ENCODE data around the gene RBM38. TPM values are rescaled to one million over a fixed set of nuclear protein-coding genes. Genes with fewer than 3 reads are reported as not detected.
A peak's percentile ranks its signal among the peaks of the same experiment; 100 is the strongest.

Gene RBM38
- total and polyA plus RNA-seq, 2 of the 13 experiments (the other 11 are each of a cell fraction or from before 2014, with no cell fraction given): 24.2 to 34.2 TPM

- TF ChIP-seq FOXP4 (CRISPR knock-in tag; IDR thresholded peaks at IDR 0.05) (no peak; the same call in 1 of the 2 replicates), SMAD3 (CRISPR knock-in tag; IDR thresholded peaks at IDR 0.05) (no peak; the same call in 1 of the 2 replicates), ZNF318 (CRISPR knock-in tag; IDR thresholded peaks at IDR 0.05) (peak; percentile 96), CREM (IDR thresholded peaks at IDR 0.05) (peak; percentile 90), CREM (CRISPR knock-in tag; IDR thresholded peaks at IDR 0.05) (0 out of 2 replicates have a peak, but pooled peaks have one; percentile 11)
- TF ChIP-seq, protein P1, sequence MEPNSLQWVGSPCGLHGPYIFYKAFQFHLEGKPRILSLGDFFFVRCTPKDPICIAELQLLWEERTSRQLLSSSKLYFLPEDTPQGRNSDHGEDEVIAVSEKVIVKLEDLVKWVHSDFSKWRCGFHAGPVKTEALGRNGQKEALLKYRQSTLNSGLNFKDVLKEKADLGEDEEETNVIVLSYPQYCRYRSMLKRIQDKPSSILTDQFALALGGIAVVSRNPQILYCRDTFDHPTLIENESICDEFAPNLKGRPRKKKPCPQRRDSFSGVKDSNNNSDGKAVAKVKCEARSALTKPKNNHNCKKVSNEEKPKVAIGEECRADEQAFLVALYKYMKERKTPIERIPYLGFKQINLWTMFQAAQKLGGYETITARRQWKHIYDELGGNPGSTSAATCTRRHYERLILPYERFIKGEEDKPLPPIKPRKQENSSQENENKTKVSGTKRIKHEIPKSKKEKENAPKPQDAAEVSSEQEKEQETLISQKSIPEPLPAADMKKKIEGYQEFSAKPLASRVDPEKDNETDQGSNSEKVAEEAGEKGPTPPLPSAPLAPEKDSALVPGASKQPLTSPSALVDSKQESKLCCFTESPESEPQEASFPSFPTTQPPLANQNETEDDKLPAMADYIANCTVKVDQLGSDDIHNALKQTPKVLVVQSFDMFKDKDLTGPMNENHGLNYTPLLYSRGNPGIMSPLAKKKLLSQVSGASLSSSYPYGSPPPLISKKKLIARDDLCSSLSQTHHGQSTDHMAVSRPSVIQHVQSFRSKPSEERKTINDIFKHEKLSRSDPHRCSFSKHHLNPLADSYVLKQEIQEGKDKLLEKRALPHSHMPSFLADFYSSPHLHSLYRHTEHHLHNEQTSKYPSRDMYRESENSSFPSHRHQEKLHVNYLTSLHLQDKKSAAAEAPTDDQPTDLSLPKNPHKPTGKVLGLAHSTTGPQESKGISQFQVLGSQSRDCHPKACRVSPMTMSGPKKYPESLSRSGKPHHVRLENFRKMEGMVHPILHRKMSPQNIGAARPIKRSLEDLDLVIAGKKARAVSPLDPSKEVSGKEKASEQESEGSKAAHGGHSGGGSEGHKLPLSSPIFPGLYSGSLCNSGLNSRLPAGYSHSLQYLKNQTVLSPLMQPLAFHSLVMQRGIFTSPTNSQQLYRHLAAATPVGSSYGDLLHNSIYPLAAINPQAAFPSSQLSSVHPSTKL (CRISPR knock-in tag; IDR thresholded peaks at IDR 0.05): no peak; the same call in none of the 2 replicates
- TF ChIP-seq, protein P2, sequence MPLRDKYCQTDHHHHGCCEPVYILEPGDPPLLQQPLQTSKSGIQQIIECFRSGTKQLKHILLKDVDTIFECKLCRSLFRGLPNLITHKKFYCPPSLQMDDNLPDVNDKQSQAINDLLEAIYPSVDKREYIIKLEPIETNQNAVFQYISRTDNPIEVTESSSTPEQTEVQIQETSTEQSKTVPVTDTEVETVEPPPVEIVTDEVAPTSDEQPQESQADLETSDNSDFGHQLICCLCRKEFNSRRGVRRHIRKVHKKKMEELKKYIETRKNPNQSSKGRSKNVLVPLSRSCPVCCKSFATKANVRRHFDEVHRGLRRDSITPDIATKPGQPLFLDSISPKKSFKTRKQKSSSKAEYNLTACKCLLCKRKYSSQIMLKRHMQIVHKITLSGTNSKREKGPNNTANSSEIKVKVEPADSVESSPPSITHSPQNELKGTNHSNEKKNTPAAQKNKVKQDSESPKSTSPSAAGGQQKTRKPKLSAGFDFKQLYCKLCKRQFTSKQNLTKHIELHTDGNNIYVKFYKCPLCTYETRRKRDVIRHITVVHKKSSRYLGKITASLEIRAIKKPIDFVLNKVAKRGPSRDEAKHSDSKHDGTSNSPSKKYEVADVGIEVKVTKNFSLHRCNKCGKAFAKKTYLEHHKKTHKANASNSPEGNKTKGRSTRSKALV (CRISPR knock-in tag; IDR thresholded peaks at IDR 0.05): no peak
- TF ChIP-seq, protein P3, sequence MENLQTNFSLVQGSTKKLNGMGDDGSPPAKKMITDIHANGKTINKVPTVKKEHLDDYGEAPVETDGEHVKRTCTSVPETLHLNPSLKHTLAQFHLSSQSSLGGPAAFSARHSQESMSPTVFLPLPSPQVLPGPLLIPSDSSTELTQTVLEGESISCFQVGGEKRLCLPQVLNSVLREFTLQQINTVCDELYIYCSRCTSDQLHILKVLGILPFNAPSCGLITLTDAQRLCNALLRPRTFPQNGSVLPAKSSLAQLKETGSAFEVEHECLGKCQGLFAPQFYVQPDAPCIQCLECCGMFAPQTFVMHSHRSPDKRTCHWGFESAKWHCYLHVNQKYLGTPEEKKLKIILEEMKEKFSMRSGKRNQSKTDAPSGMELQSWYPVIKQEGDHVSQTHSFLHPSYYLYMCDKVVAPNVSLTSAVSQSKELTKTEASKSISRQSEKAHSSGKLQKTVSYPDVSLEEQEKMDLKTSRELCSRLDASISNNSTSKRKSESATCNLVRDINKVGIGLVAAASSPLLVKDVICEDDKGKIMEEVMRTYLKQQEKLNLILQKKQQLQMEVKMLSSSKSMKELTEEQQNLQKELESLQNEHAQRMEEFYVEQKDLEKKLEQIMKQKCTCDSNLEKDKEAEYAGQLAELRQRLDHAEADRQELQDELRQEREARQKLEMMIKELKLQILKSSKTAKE (CRISPR knock-in tag; IDR thresholded peaks at IDR 0.05; ENCODE audit: borderline replicate concordance): peak; percentile 17; the same call in 1 of the 2 replicates
Measured at GRCh38 chr20:57351042-57351783, 40.0 kb upstream of the RBM38 start, which contains the start of gene RAE1 (continued).
